Right forelimb (tissue), 1 donor: ENCODE results near the gene YY1.
"Not testable (repeated sequence)": the region's sequence is repeated elsewhere in the genome, so short reads cannot be mapped to it uniquely, and the experiment has no call there.

Source experiments
- DNase-seq: peaks from one replicate; pipeline ENCODE4 v3.0.0-alpha.2; 2018

The YY1 gene

DNA sequence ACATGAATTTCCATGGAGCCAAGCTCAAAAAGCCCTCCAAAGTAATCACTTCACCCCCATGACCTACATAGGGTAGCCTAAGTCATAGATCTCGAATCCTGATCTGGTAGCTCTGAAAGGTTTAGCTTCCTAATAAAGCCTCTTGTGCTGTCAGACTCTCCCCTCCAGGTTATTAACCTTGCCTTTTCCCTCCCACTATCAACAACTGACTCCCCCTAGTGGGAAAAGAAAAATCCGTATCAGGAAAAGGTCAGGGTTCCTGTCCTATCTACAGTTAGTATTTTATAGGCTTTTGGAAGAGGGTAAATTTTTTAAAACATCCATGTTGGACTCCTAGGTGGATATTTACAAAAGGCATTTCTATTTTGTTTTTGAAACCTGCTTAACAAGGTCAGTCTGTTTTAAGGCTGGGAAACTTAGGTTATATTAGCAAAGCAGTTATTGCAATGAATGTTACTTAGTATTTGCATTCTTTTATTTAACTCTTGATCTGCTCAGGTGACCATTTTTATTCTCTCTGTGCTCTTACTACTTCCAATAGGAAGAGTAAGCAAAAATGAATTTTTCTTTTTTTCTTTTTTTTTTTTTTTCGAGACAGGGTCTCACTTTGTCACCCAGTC, 8.0 kb downstream of the YY1 start:
- no peak for DNase-seq

DNA sequence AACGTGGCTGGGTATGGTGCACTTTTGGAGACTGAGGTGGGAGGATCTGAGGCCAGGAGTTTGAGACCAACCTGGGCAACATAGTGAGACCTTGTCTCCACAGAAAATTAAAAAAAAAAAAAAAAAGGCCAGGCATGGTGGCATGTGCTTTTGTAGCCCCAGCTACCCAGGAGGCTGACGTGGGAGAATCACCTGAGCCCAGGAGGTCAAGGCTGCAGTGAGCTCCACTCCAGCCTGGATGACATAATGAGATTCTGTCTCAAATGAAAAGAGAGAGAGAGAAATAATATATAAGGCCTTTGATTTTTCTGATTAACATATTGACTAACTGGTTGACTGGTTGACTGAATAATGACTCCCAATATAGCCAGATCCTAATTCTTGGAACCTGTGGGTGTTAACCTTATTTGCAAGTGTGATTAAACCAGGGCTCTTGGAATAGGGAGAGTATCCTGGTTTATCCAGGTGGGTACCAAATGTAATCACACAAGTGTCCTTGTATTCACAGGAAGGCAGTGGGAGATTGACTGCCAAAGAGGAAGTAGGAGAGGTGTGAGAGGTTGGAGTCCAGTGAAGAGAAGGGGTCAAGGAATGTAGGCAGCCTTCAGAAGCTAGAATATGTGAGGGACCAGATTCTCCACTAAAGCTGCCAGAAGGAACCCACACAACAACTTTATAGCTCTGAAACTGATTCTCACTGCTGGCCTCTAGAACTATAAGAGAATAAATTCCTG, 12.0 kb downstream of the YY1 start:
- no peak for DNase-seq

DNA sequence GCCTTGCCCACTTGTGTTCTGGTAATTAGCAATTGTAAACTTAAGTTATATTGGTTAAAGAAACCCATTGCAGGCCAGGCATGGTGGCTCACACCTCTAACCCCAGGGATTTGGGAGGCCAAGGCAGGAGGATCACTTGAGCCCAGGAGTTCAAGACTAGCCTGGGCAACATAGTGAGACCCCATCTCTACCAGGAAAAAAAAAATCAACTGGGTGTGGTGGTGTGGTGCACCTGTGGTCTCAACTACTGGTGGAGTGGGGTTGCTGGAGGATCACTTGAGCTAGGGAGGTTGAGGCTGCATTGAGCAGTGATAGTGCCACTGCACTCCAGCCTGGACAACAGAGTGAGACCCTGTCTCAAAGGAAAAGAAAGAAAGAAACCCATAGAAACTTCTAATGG, 13.7 kb downstream of the YY1 start:
- no peak for DNase-seq

DNA sequence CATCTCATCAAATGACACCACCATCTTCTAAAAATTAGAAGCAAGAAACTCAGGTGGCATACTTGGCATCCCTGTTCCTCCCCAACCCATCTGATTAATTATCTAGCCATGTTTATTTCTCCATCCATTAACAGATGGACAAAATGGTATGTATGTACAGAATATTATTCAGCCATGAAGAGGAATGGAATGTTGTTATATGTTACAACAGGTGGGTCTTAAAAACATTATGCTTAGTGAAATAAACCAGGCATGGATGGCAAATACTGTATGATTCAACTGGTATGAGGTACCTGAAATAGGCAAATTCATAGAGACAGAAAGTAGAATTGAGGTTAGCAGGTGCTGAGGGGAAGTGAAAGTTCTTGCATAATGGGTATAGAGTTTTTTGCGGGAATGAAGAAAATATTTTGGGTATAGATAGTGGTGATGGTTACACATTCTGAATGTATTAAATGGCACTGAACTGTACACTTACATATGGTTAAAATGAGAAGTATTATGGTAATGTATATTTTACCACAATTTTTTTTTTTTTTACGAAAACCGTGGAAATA, 17.5 kb downstream of the YY1 start:
- DNase-seq: no peak

DNA sequence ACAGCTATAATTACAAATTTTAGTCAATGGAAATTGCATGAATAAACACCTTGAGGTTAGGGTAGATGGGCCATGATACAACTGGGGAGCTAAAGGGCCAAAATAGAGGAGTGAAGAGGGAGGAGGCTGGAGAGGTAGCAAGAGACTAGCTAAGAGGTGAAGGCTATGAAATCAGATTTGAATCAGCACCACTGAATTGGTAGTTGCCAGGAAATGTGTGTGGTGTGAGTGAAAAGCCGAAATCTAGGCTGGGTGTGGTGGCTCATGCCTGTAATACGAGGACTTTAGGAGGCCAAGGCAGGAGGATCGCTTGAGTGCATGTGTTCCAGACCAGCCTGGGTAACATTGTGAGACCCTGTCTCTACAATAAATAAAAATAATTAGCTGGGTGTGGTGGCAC, 22.7 kb downstream of the YY1 start:
- DNase-seq: no peak

DNA sequence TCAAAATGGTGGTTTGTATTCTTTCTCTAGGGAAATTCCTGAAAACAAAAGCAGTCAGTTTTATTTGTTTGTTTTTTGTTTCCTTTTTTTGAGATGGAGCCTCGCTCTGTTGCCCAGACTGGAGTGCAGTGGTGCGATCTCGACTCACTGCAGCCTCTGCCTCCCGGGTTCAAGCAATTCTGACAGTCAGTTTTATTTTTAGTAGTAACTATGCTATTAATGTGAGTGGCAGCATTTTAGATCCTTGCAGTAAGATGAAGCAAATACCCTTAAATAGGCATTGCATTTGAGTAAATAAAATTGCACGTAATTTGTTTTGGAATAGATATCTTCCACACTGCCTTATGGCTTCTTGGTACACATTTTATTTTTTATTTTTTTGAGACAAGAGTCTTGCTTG, 23.6 kb downstream of the YY1 start:
- DNase-seq: no peak

DNA sequence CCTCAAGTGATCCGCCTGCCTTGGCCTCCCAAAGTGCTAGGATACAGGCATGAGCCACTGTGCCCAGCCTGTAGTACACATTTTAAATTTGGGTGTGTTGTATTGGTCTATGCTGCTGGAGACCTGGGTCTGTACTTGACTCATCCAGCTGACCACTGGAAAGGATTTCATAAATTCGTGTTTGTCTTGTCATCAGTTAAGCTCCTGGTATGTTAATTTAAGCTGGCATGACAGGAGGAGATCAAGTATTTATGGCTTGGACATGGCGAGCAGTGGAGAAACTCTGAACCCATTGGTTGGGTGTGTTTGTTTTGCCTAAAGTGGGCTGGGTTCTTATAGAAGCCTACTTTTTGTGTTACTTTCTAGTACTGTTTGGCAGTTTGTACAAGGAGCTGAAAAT, 24.2 kb downstream of the YY1 start:
- no peak for DNase-seq

DNA sequence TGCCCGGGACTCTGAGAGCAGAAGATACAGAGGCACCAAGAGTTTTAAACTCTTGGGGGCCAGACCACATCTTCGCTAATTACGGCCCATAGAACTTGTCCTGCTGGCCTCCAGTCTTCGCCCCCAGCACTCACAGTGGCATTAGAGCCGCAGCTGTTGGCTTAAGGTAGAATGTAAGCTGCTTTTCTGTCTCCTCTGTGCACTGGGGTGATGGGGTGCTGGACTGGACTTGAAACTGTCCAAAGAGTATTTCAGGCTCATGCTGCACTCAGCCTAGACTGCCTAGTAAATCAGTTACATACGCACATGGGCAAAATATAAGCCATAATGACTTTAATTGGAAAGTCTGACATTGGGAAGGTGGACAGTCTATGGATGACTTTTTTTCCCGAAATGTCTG, 29.0 kb downstream of the YY1 start:
- DNase-seq: no peak

DNA sequence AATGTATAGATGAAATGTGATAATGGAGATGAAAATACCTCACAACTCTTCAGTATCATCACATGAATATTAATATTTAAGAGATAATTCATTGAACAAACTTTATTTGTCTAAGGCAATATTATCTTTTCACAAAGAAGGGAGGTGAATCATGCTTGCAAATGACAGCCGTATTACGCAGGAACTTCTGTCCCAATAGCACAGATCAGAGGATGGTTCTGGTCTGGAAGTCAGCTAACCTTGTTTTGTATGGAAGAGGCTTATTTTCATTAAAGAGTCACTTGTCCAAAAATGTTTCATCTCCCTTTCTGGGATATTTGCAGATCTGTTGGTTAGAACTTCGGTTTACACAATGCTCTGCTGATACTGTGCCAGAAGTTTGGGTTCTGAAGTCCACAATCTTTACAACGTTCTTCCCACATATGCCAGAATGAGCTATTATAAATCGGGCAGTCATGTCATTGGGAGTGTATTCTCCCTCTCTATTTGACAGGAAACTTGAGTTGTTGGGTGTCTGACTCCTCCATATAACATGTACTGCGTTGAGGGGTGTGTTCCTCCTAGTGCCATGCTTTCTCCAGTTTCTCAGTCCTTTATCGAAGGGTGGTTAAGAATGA, 29.8 kb downstream of the YY1 start:
- DNase-seq: no peak

DNA sequence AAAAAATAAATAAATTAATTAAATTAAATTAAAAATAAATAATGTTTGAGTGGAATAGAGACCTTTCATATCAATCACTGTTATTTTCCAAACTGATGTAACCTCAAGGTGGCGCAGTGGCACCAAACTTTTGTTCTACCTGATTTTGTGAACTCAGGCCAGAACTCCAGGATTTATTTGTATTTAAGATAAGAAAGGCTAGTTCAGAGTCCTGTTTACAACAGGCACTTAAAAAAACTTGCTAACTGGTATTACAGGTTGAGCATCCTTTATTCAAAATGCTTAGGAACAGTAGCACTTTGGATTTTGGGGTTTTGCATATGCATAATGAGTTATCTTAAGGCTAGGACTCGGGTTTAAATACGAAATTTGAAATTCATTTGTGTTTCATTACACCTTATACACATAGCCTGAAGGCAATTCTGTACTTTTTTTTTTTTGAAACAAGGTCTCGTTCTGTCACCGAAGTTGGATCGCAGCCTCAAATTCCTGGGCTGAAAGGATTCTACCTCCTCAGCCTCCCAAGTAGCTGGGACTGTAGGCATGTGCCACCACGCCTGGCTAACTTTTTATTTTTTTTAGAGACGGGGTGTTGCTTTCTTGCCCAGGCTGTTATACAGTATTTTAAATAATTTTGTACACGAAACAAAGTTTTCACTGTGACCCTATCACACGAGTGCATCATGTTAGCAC, 32.4 kb downstream of the YY1 start:
- no peak for DNase-seq

DNA sequence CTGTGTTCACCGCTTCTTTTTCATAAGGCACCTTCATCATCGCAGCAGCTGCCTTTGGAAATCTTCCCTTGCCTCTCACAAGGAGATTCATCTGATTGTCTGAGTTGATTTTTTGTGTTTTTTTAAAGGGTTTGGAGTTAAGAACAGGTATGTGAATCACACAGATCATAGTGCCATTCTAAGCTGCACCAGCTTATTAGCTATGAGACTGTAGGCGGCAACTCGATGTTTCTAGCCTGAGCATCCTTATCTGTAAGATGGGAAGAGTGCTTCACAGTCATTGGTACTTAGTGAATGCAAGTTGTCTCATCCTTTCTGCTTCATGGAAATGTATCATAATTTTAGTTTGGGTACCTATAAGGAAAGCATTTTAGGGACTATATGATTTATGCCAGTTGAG, 35.3 kb downstream of the YY1 start:
- no peak for DNase-seq

DNA sequence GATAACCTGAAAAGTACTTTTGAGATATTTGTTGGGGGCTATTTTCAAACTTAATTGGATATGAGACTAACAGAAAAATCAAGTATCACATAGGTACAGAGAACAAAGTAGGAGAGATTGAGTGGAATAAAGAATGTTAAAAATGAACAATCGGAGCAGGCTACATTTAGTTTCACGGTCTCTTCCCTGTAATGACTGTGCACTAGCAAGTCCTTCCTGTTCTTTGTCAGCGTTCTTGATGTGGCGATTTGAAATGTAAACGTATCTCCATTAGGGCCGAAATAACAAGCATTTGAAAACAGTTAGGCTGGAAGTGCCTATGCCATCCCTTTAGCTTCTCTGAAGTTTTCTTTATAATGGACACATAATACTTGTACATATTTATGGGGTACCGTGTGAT, 36.3 kb downstream of the YY1 start:
- DNase-seq: no peak

DNA sequence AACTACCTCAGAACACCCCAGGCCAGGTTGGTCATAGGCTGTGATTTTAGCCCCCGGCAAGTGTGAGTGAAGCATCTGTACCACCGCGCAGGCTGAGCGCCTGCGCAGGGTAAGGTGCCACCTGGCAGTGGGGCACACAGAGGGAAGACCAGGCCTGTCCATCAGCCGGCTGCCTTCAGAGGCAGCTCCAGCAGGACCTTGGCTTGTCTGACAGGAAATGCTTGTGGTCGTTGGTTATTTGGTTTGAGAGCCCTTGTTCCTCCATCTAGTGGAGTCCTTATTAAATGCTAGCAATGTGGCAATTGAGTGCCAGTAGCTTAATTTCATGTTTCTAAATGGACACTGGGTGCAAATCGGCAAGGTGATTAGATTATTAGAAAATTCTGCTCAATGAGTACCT, 39.8 kb downstream of the YY1 start:
- DNase-seq: no peak

DNA sequence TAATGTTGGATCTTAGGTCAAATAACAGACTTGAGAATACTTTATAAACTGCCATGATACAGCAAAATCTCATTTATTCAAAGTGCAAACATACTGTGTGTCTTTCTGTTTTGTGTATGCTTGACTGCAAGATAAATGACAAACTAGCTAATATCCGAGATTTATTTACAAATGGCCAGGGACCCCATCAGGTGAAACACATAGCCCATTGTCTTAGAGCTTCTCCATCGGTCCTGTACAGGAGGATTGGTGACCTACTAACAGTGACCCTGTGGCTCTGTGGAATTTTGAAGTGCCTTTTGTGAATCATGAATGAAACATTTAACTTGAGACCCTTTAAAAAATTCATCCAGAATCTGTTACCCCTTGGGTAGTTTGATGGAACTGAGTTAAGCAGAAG, 40.2 kb downstream of the YY1 start:
- no peak for DNase-seq

DNA sequence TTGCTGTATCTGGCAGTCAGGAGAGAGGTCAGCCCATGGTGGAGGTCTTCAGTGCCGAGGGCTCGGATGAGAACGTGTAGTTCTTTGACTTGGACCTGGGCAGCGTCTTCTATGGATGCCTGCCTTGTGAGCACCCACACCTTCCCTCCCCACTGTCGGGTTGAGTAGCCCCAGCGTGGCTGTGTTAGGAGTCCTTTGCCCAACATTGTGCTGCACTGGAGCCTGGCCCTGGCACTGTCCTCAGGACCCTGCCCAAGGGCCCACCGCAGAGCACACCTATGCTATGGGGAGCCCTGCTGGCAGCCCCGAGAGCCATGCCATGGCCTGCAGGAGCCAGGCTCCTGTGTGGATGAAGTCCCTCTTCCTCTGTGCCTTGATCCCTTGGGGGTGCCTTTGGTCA, 40.6 kb downstream of the YY1 start:
- DNase-seq: no peak

DNA sequence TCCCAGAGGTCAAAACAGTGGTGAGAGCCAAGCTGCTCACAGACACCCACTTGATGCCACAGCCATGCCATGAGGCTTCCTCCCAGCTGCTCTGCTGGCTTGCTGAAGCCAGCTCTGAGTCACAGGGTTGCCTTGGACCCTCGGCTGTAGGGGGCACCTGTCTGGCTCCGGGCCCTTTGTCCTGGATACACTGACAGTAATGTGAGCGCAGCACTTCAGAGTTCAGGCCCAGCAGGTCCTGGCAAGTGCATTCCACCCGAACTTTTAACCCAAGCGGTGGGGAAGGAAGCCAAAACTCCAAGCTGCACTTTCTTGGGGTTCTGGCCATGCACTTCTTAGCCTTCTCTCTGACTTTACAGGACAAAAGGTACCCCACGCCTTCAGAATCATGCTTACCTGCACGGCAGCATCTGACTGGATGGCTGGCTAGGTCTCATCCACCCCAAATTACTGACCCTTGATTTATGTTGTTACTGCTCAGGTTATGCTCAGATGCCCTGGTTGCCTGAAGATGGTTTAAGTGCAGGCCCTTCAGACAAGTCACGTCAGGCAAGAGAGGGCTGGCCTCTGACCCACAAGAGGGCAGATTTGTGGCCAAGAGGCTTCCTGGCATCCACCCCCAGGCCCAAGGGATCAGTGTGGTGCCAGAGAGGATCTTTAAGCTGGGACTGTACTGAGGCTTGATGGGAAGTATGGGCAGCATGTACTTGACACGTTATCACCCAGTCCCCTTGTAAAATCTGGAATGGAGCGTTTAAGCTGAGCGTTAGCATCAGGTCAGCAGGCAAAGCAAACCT, 42.5 kb downstream of the YY1 start:
- DNase-seq: no peak

DNA sequence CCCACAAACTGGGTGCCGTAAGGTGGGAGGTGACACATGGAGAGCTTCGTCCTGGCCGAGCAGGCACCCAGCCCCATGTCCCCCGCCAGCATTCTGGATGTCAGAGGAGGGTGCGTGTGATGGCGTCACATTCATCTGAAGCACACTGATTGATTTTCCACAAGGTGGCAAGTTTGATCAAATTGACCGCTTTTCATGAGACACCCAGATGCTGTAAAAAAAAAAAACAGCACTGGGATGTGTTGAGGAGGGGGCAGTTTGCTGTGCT, 43.1 kb downstream of the YY1 start:
- no peak for DNase-seq

DNA sequence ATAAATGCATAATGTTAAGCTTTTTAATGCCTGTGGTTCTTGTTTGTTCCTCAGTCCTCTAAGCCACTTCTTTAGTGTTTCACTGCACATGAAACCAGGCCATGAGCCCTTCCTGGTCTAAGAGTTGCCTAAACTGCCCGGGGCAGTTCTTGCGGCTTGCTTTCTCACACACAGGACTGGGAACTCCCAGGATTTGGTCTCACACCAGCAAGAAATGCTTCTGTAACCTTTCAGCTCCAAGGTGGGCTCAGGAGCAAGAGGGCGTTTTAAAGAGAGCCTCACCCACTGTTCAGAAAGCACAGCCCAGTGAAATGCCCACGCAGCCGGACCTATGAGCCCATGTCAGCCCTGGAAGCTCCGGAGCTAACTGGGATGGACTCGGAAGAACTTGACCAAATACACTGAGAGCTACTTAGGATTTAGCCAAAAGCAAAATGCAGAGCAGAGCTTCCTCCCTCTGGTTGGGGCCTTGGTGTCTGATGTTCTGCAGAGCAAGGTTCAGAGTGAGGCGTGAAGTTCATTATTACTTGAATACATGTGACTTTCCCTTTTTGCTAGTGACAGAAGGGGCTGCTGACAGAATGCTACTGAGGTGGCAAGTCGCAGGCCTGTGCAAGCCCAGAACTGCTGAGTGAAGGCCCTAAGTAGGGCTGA, 43.9 kb downstream of the YY1 start:
- no peak for DNase-seq

DNA sequence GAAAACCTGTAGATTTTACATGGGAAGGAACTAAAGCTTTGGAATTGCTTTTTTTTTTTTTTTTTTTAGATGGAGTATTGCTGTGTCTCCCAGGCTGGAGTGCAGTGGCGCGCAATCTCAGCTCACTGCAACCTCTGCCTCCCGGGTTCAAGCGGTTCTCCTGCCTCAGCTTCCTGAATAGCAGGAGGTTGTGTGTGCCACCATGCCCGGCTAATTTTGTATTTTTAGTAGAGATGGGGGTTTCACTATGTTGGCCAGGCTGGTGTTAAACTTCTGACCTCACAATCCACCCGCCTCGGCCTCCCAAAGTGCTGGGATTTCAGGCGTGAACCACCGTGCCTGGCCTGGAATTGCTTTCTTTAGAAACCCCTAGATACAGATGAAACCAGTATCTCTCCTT, 44.5 kb downstream of the YY1 start:
- not testable (repeated sequence) for DNase-seq

DNA sequence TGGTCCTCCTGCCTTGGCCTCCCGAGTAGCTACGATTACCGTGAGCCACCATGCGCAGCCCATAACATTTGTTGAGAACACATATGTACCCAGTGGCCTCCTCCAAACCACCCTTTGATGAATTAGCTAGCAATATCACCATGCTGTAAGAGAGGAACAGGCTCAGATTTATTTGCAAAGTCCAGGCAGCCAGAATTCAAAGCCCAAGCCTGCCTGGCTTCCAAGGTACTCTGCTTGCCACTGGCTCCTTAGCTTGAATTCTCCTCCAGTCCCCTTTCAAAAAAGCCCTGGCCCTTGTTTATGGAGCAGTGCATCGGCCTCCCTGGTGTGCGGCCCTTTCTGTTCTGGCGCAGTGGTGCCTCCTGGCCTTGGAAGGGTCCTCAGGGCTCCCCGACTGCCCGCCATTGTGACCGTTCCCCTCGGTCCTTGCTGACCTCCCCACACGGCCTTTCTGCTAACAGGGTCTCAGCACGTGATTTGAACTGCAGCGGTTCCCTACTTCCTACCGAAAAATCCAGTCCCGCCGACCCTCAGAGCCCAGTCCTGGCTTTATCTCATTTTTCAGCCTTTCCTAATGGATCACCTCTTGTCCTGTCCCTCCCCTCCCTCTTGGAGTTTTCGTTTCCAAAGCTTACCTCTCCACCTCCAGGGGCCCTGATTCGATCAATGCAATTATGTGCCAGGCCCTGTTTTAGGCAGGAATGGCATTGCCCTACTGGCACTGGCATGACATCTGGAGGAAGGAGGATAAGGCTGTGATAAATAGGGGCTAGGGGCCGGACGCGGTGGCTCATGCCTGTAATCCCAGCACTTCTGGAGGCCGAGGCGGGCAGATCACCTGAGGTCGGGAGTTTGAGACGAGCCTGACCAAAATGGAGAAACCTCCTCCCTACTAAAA, 45.3 kb downstream of the YY1 start:
- DNase-seq: no peak
